ENCODE data around the gene CFAP107. TPM values are rescaled to one million over a fixed set of nuclear protein-coding genes. Genes with fewer than 3 reads are reported as not detected.

Gene CFAP107, protein sequence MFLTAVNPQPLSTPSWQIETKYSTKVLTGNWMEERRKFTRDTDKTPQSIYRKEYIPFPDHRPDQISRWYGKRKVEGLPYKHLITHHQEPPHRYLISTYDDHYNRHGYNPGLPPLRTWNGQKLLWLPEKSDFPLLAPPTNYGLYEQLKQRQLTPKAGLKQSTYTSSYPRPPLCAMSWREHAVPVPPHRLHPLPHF
- total RNA-seq, result not detected in 2 replicates

GRCh38 chr1:12745992-12746323, at the start of gene CFAP107:
TSS of gene CFAP107 (plus strand) at chr1:12746200. CDS start at chr1:12746431, 231 bp downstream.

DNA sequence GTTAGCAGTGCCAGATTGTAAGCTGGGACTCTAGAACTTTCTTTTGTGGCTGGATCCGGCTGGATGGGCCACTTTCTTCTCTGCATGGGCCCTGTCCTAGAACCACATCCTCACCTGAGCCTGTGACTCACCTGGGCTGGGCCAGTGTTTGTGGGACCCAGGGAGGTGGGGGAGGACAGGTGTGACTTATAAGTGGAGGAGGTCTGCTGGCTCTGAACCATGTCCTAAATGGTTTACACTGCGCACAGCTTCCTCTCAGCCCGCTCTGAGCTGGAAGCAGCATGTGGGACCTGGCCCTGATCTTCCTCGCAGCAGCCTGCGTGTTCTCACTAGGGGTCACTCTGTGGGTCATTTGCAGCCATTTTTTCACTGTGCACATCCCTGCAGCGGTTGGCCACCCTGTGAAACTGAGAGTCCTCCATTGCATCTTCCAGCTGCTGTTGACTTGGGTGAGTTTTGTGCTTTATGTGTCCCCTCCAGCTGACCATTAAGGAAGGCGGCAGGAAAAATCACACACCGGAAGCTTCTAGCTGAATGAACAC, 30.0 kb upstream of the CFAP107 start, which contains the start of gene AADACL3:
Gene AADACL3, plus strand, starts transcription at position 215 of the 542 bp plus-strand sequence. Its CDS starts 67 bp downstream, at position 282.

GRCh38 chr1:12773438-12773837, 27.4 kb downstream of the CFAP107 start, which contains the start of gene PRAMEF12:
TSS of gene PRAMEF12 (plus strand) at chr1:12773738. CDS start at chr1:12774868, 1,130 bp downstream.

GRCh38 chr1:12791097-12791496, 45.1 kb downstream of the CFAP107 start, which contains the start of gene PRAMEF1:
TSS of gene PRAMEF1 (plus strand) at chr1:12791397. CDS start at chr1:12793228, 1,831 bp downstream.

Other genes starting within 250 kb of the CFAP107 start
- gene DHRS3, start 128.0 kb upstream of the CFAP107 start, total RNA-seq, result 9.6 and 35.3 TPM in 2 replicates
- not detected in 2 replicates for gene AADACL4, start 102.1 kb upstream of the CFAP107 start, total RNA-seq
- not detected in 2 replicates for gene AADACL3, start 30.1 kb upstream of the CFAP107 start, total RNA-seq
- not detected in 2 replicates for gene PRAMEF12, start 27.5 kb downstream of the CFAP107 start, total RNA-seq
- not detected in 2 replicates for gene PRAMEF1, start 45.2 kb downstream of the CFAP107 start, total RNA-seq
- not detected in 2 replicates for gene PRAMEF11, start 85.2 kb downstream of the CFAP107 start, total RNA-seq
- gene HNRNPCL1, start 102.5 kb downstream of the CFAP107 start, total RNA-seq, result not detected in 2 replicates
- not detected in 2 replicates for gene PRAMEF2, start 110.9 kb downstream of the CFAP107 start, total RNA-seq
- gene PRAMEF4, start 140.0 kb downstream of the CFAP107 start, total RNA-seq, result not detected in 2 replicates
- not detected in 2 replicates for gene PRAMEF10, start 152.1 kb downstream of the CFAP107 start, total RNA-seq
- not detected in 2 replicates for gene PRAMEF7, start 170.4 kb downstream of the CFAP107 start, total RNA-seq
- gene PRAMEF6, start 201.4 kb downstream of the CFAP107 start, total RNA-seq, result not detected in 2 replicates

Measured in smooth muscle cell of the pulmonary artery (primary cell).